ENCODE measurements around the gene ZNF451.

DNA sequence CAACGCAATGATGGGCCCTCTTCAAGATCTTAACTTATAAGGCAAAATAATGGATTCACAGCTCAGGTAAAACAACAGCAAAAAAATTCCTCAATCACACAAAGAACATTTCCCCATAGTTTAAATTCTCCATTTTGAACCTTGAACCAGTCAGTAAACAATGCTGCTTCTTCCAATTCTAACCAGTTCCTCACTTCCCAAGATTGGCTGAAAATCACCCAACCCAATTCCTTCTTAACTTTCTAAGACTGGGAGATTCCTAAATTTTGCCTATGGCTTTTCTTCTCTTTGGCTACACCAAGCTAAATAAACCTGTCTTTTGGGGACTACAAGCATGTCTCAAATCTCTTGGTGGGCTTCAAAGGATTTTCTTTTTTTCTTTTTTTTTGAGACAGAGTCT, 3.1 kb upstream of the ZNF451 start:
- TF ChIP-seq, protein P1, sequence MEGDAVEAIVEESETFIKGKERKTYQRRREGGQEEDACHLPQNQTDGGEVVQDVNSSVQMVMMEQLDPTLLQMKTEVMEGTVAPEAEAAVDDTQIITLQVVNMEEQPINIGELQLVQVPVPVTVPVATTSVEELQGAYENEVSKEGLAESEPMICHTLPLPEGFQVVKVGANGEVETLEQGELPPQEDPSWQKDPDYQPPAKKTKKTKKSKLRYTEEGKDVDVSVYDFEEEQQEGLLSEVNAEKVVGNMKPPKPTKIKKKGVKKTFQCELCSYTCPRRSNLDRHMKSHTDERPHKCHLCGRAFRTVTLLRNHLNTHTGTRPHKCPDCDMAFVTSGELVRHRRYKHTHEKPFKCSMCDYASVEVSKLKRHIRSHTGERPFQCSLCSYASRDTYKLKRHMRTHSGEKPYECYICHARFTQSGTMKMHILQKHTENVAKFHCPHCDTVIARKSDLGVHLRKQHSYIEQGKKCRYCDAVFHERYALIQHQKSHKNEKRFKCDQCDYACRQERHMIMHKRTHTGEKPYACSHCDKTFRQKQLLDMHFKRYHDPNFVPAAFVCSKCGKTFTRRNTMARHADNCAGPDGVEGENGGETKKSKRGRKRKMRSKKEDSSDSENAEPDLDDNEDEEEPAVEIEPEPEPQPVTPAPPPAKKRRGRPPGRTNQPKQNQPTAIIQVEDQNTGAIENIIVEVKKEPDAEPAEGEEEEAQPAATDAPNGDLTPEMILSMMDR (IDR thresholded peaks at IDR 0.05) = no peak
- no peak for TF ChIP-seq ZFX (IDR thresholded peaks at IDR 0.05; ENCODE audit: borderline replicate concordance)

Measured in 22Rv1 (cell line).